Gastroesophageal sphincter (tissue), 3 donors: Measurements from ENCODE around the gene MPZL1.

ENCODE experiments used
- CTCF ChIP-seq, 4 experiments: fragments of 200-600 bp in 2 of 4; fragments of 450-650 bp in 2 of 4; sonication (generic) in 1 of 4; IDR thresholded peaks; one replicate each; pipeline ENCODE4 v1.5.1; 2017 to 2019; ENCODE audit warnings: antibody characterized with exemption in 4 of 4, mild to moderate bottlenecking in 2 of 4, moderate library complexity in 2 of 4
- POLR2A ChIP-seq, 2 donors: fragments of 450-650 bp; IDR thresholded peaks; one replicate each; pipeline ENCODE4 v1.6.1; 2017; ENCODE audit warnings: antibody characterized with exemption in 2 of 2, mild to moderate bottlenecking in 2 of 2, moderate library complexity in 1 of 2
- POLR2AphosphoS5 ChIP-seq: sonication (generic); formaldehyde crosslinking; IDR thresholded peaks from one replicate; pipeline ENCODE4 v1.6.1; 2017; ENCODE audit warnings: antibody characterized with exemption

DNA sequence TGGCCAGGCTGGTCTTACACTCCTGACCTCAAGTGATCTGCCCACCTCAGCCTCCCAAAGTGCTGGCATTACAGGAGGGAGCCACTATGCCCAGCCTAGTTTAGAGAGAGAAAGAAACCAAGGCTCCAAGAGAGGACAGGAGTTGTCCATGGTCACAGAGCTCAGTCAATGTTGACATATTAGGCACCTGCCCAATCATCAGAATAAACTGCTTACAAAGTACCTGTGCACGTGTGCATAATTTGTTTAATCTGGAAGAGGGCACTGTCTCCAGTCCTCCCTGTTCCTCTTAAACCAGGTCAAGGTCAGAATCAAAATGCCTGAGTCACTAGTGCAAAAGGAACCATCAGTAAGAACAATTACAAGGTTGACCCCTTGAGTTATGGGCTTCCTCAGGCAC is 20.3 kb upstream of the MPZL1 start:
- no peak for TF ChIP-seq POLR2A (IDR thresholded peaks at IDR 0.05)
- no peak for TF ChIP-seq CTCF (IDR thresholded peaks at IDR 0.05)
- no peak for TF ChIP-seq POLR2AphosphoS5
